GM08714 (cell line): ENCODE measurements around the gene FBLL1.
"Not testable (repeated sequence)": the region's sequence is repeated elsewhere in the genome, so short reads cannot be mapped to it uniquely, and the experiment has no call there.

Experiments used
- H3K4me3 ChIP-seq: fragments of 200-500 bp; sonication (Bioruptor generic); 2 replicates; pipeline ENCODE4 v1.5.1; 2014; ENCODE audit warnings: mild to moderate bottlenecking, low read length, inconsistent platforms
- ZNF274 ChIP-seq: IDR thresholded peaks from 2 replicates; pipeline ENCODE4 v1.6.1; 2012; ENCODE audit warnings: mild to moderate bottlenecking, low read depth, low read length

FBLL1 gene

GRCh38 chr5:168530621-168531150 is 1.6 kb downstream of the FBLL1 start:
- no peak for TF ChIP-seq ZNF274

GRCh38 chr5:168531191-168531590 is 2.1 kb downstream of the FBLL1 start:
- no peak overlapping the region for H3K4me3 ChIP-seq
- TF ChIP-seq ZNF274 = no peak

More at GRCh38 chr5:168530621-168531150, 1.6 kb downstream of the FBLL1 start:
- H3K4me3 ChIP-seq = no peak overlapping the region

GRCh38 chr5:168531987-168532864 is 3.1 kb downstream of the FBLL1 start:
- no peak overlapping the region for H3K4me3 ChIP-seq
- no peak for TF ChIP-seq ZNF274

GRCh38 chr5:168534351-168534750 is 5.2 kb downstream of the FBLL1 start:
- not testable (repeated sequence) for H3K4me3 ChIP-seq

- no peak for TF ChIP-seq ZNF274
- H3K4me3 ChIP-seq = no peak overlapping the region
Measured at GRCh38 chr5:168537176-168537575, 8.1 kb downstream of the FBLL1 start.

GRCh38 chr5:168549554-168549953 is 20.4 kb downstream of the FBLL1 start:
- no peak overlapping the region for H3K4me3 ChIP-seq
- no peak for TF ChIP-seq ZNF274

GRCh38 chr5:168550656-168551055 is 21.6 kb downstream of the FBLL1 start:
- no peak overlapping the region for H3K4me3 ChIP-seq
- TF ChIP-seq ZNF274 = no peak

- no peak overlapping the region for H3K4me3 ChIP-seq
- no peak for TF ChIP-seq ZNF274
Measured at GRCh38 chr5:168552146-168552545, 23.0 kb downstream of the FBLL1 start.

- TF ChIP-seq ZNF274 = no peak
Measured at GRCh38 chr5:168553377-168554130, 24.4 kb downstream of the FBLL1 start.

GRCh38 chr5:168557389-168557788 is 28.3 kb downstream of the FBLL1 start:
- no peak overlapping the region for H3K4me3 ChIP-seq
- TF ChIP-seq ZNF274 = no peak

More at GRCh38 chr5:168553377-168554130, 24.4 kb downstream of the FBLL1 start:
- no peak overlapping the region for H3K4me3 ChIP-seq

GRCh38 chr5:168562279-168562678 is 33.2 kb downstream of the FBLL1 start:
- TF ChIP-seq ZNF274 = no peak
- H3K4me3 ChIP-seq = no peak overlapping the region

- no peak for TF ChIP-seq ZNF274
- H3K4me3 ChIP-seq = no peak overlapping the region
Measured at GRCh38 chr5:168563959-168564358, 34.9 kb downstream of the FBLL1 start.

GRCh38 chr5:168568738-168569137 is 39.6 kb downstream of the FBLL1 start:
- H3K4me3 ChIP-seq = no peak overlapping the region
- TF ChIP-seq ZNF274 = no peak

- no peak for TF ChIP-seq ZNF274
- H3K4me3 ChIP-seq = no peak overlapping the region
Measured at GRCh38 chr5:168570490-168571328, 41.6 kb downstream of the FBLL1 start.

- H3K4me3 ChIP-seq = not testable (repeated sequence)
Measured at GRCh38 chr5:168573663-168574062, 44.6 kb downstream of the FBLL1 start.

GRCh38 chr5:168574156-168574555 is 45.1 kb downstream of the FBLL1 start:
- H3K4me3 ChIP-seq = not testable (repeated sequence)
